ENCODE measurements around the gene PARD3. TPM values are rescaled to one million over a fixed set of nuclear protein-coding genes. Genes with fewer than 3 reads are reported as not detected.

PARD3 gene
- total RNA-seq, 2 experiments from 2014 or later: 0.93 to 1.2 TPM

DNA sequence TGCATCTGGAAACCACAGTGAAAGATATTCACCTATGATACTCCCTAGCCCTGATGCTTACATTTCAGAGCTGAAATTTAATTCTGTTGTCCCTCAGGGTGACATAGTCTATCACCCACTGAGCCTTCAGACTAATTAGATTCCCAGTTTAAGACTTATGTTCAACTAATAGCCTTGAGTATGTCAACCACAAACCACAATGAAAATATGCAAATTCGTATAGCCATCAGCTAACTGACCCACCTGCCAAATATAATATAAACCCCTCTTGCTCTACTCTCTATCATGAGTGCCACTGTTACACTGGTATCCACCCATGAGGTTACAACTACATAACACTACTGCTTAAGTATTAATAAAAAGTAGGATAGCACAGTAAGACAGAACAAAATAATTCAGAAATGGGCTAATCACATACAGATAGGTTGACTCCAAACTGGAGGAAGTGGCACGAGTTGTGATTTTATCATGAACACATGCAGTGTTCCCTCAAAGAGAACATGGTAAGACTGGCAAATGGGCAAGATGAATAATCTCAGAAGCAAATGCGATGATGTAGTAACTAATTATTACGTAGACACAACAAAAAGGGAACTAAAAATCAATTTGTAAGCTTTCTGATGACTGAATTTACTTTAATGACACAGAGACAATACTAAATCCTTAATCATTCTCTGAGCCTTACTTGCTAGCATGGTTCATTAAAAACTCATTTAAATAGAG lies 290.6 kb downstream of the PARD3 start:
- Mint-ChIP-seq H3K9me3 (no peaks in the 10 kb centered on the region), H3K27ac (no peak overlapping the region)
- CTCF ChIA-PET: no interaction called here

DNA sequence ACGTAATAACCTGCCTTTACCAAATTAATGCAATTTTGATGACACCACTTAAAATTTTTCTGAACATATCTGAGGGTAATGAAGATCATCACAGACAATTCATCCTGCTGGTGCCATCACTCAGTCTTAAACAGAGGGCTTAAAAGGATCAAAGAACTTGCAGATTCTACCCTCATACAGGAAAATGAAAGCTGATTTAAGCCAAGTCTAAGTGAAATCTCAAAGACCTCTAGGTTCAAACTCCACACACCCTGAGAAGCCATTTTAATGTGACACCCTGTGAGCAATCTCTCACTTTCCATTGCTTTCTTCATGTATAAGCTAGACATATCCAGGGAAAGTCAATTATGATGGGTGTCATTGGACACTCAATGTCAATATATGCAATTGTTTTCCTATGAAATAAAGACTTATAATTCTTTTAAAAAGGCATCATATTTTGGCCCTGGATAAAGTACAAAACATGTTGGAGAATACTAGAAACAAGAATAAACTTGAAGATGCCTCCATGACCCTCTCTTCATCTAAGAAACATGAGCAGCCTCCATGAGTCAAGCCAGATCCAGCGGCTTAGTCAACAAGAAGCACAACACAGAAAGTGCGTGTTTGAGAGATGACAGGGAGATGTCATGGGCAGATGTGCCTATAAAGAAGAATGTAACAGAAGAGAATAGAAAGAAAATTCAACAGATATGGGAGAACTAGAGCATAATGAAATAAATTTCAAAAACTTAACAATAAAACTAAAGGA lies 291.9 kb downstream of the PARD3 start:
- Mint-ChIP-seq H3K36me3 (no peaks in the 10 kb centered on the region), H3K4me3 (no peak overlapping the region), H3K4me1 (ENCODE audit: low read depth) (peaks cover 6% of the 10 kb centered on the region), H3K9me3 (no peaks in the 10 kb centered on the region), H3K27ac (no peak overlapping the region), H3K27me3 (peaks cover 11% of the 10 kb centered on the region)
- intact Hi-C loops (cut with micrococcal nuclease): loop anchor here (2.0 kb wide), 1 partner anchor 114 kb away; no protein-coding TSS in a partner anchor
- POLR2A ChIA-PET: no interaction called here
- no peak for DNase-seq
- CTCF ChIA-PET: interaction anchor here (0.7 kb wide), 1 partner anchor 21 kb away, joined by 3 read pairs; no protein-coding TSS in a partner anchor

More for the DNA sequence above, 290.6 kb downstream of the PARD3 start:
- Mint-ChIP-seq H3K36me3 (no peaks in the 10 kb centered on the region), H3K27me3 (peaks cover 13% of the 10 kb centered on the region), H3K4me1 (ENCODE audit: low read depth) (peaks cover 9% of the 10 kb centered on the region), H3K4me3 (no peak overlapping the region)
- no peak for DNase-seq
- POLR2A ChIA-PET: no interaction called here
- intact Hi-C loops (cut with micrococcal nuclease): no loop called here

DNA sequence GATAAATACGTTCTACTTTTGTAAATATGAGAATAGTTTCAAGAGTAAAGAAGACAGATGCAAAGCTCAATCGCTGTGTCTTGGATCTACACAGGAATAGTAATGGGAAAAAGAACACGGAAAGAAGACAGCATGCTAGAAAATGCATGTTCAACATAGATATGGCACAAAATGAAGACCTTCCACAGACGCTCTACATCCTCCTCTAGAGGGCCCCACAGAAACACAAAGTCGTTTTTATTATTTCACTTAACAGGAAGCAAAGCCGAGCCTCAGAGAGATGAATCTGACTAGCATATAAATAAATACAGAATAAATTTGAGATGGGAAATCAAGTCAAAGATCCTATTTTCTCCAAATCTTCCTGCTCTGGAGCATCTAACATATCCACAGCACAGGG lies 292.6 kb downstream of the PARD3 start:
- no peak for DNase-seq
- intact Hi-C loops (cut with micrococcal nuclease): loop anchor here (2.0 kb wide), 1 partner anchor 114 kb away; no protein-coding TSS in a partner anchor
- H3K27me3 Mint-ChIP-seq: peaks cover 11% of the 10 kb centered on the region
- no peaks in the 10 kb centered on the region for H3K36me3 Mint-ChIP-seq
- H3K27ac Mint-ChIP-seq: no peak overlapping the region
- CTCF ChIA-PET: interaction anchor here (0.6 to 0.9 kb wide), 2 partner anchors 116 to 435 kb away, joined by 3 to 4 read pairs; no protein-coding TSS in a partner anchor
- no peaks in the 10 kb centered on the region for H3K9me3 Mint-ChIP-seq
- H3K4me1 Mint-ChIP-seq (ENCODE audit: low read depth): peaks cover 6% of the 10 kb centered on the region
- POLR2A ChIA-PET: no interaction called here
- H3K4me3 Mint-ChIP-seq: no peak overlapping the region

DNA sequence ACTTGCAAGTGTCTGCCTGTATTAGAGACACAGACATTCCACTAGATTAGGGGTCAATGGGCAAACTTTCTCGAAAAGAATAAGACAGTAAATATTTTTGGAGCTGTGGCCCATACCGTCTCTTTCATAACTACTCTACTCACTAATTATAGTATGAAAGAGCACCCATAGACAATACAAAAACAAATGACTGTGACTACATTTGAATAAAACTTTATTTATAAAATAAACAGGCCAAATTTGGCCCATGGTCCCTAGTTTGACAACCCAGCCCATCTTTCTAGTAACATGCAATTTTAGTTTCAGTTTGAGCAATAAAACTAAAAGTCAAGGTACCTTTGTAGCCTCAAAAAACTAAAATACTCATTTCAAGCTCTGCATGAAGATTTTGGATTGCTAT lies 294.6 kb downstream of the PARD3 start:
- ChIA-PET CTCF (interaction anchor here (0.8 kb wide), 1 partner anchor 118 kb away, joined by 3 read pairs; no protein-coding TSS in a partner anchor), POLR2A (no interaction called here)
- H3K36me3 Mint-ChIP-seq: no peaks in the 10 kb centered on the region
- no peak overlapping the region for H3K27ac Mint-ChIP-seq
- intact Hi-C loops (cut with micrococcal nuclease): no loop called here
- H3K9me3 Mint-ChIP-seq: no peaks in the 10 kb centered on the region
- DNase-seq: no peak
- H3K27me3 Mint-ChIP-seq: peaks cover 8% of the 10 kb centered on the region
- H3K4me1 Mint-ChIP-seq (ENCODE audit: low read depth): peaks cover 6% of the 10 kb centered on the region
- H3K4me3 Mint-ChIP-seq: no peak overlapping the region

DNA sequence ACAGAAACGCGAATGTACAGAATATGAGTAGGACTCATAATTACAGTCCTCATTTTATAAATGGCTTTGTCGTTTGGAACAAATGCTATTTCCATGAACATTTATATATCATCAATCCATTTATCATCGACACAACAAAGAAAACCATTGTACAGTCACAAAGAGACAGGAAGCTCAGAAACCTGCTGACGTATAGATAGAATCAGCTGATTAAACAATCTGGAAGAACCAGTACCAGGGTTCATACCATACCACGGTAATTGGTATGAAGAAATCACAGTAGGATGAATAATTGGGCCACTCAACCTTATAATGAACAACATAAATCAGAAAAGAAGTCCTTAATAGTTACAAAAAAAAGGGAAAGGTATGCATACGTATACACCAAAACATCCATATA lies 295.0 kb downstream of the PARD3 start:
- Mint-ChIP-seq H3K9me3 (no peaks in the 10 kb centered on the region), H3K36me3 (no peaks in the 10 kb centered on the region), H3K27ac (no peak overlapping the region), H3K4me1 (ENCODE audit: low read depth) (peaks cover 6% of the 10 kb centered on the region), H3K4me3 (no peak overlapping the region), H3K27me3 (peaks cover 8% of the 10 kb centered on the region)
- CTCF ChIA-PET: interaction anchor here (0.8 kb wide), 1 partner anchor 118 kb away, joined by 3 read pairs; no protein-coding TSS in a partner anchor
- no peak for DNase-seq
- intact Hi-C loops (cut with micrococcal nuclease): no loop called here
- POLR2A ChIA-PET: no interaction called here

DNA sequence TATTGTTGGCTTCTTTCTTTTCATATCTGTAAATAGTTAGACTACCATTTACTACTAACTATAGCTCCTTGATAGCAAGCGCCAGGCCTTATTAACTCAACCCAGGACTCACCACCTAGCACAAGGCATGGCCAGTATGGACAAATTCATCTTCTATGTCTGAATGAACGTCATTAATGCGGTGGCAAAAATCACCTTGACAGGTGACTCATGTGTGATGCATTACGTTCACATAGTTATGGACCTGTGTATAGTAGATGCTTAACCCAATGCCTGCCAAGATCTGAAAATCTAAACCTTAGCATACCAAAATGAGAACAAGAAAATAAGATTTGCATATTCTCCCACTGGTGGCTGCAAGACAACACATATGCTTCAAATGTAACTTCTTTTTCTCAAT lies 300.8 kb downstream of the PARD3 start:
- H3K4me1 Mint-ChIP-seq (ENCODE audit: low read depth): no peaks in the 10 kb centered on the region
- intact Hi-C loops (cut with micrococcal nuclease): no loop called here
- CTCF ChIA-PET: no interaction called here

DNA sequence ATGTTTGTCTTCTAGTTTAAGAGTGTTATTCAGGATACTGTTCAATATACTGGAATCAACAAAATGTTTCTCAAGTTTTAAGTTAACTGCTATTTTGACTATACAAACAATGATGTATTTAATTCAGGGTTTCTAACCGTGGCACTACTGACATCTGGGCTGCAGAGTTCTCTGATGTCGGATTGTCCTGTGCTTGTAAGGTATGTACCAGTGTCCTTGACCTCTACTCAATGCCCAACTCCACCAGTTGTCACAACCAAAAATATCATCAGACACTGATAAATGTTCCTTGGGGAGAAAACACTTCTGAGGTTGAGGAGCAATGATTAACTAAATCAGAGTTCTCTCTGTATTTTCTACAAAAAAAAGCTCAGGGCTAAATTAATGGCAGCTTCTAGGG lies 301.5 kb downstream of the PARD3 start:
- no peaks in the 10 kb centered on the region for H3K4me1 Mint-ChIP-seq (ENCODE audit: low read depth)
- no peaks in the 10 kb centered on the region for H3K9me3 Mint-ChIP-seq
- no peak overlapping the region for H3K4me3 Mint-ChIP-seq
- H3K27ac Mint-ChIP-seq: no peak overlapping the region
- H3K36me3 Mint-ChIP-seq: no peaks in the 10 kb centered on the region
- POLR2A ChIA-PET: no interaction called here
- DNase-seq: no peak
- intact Hi-C loops (cut with micrococcal nuclease): no loop called here
- CTCF ChIA-PET: no interaction called here
- no peaks in the 10 kb centered on the region for H3K27me3 Mint-ChIP-seq

More for the DNA sequence above, 300.8 kb downstream of the PARD3 start:
- H3K4me3 Mint-ChIP-seq: no peak overlapping the region
- peaks cover 3% of the 10 kb centered on the region for H3K27me3 Mint-ChIP-seq
- no peak overlapping the region for H3K27ac Mint-ChIP-seq
- no peaks in the 10 kb centered on the region for H3K9me3 Mint-ChIP-seq
- H3K36me3 Mint-ChIP-seq: no peaks in the 10 kb centered on the region
- POLR2A ChIA-PET: no interaction called here
- DNase-seq: no peak

DNA sequence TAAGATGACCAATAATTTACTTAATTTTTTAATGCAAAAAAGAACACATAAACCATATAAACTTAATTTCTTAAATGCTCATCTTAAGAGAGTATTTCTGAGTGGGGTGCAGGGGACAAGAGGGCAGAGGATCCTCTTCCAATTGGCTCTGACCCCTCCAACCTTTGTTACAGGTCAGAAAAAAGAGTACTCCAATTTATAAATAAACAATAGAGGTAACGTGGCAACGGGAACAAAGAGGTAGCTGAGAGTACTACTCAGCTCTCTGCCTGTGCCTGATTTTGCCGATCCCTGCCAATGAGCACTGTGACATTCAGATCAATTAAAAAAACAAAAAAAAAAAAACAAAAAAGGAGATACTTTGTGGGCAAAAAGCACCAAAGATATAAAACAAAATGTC lies 307.9 kb downstream of the PARD3 start:
- no peaks in the 10 kb centered on the region for H3K4me1 Mint-ChIP-seq (ENCODE audit: low read depth)
- no peak overlapping the region for H3K27ac Mint-ChIP-seq
- peaks cover 4% of the 10 kb centered on the region for H3K27me3 Mint-ChIP-seq
- ChIA-PET CTCF (no interaction called here), POLR2A (no interaction called here)
- DNase-seq: no peak
- no peaks in the 10 kb centered on the region for H3K9me3 Mint-ChIP-seq
- intact Hi-C loops (cut with micrococcal nuclease): no loop called here
- H3K36me3 Mint-ChIP-seq: no peaks in the 10 kb centered on the region
- H3K4me3 Mint-ChIP-seq: no peak overlapping the region

DNA sequence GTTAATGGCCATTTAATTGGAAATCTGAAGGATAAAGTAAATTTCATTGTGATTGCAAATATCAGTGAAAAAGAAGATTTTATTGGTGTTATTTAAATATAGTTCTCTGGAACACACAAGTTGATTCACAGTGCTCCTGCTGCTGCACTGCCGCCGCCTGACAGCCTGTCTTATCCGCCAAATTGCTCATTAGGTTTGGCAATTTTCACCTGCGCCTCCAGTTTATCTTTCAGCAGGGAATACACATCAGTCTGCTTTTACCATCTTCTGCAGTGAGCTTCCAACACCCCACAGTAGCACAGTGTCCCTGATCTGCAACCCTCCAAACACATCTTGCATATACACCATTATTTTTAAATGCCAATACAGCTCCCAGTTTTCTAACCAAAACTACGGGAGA lies 308.3 kb downstream of the PARD3 start:
- intact Hi-C loops (cut with micrococcal nuclease): no loop called here
- Mint-ChIP-seq H3K9me3 (no peaks in the 10 kb centered on the region), H3K36me3 (no peaks in the 10 kb centered on the region), H3K27me3 (peaks cover 4% of the 10 kb centered on the region), H3K4me3 (no peak overlapping the region), H3K27ac (no peak overlapping the region), H3K4me1 (ENCODE audit: low read depth) (no peaks in the 10 kb centered on the region)
- CTCF ChIA-PET: no interaction called here
- DNase-seq: no peak
- POLR2A ChIA-PET: no interaction called here

DNA sequence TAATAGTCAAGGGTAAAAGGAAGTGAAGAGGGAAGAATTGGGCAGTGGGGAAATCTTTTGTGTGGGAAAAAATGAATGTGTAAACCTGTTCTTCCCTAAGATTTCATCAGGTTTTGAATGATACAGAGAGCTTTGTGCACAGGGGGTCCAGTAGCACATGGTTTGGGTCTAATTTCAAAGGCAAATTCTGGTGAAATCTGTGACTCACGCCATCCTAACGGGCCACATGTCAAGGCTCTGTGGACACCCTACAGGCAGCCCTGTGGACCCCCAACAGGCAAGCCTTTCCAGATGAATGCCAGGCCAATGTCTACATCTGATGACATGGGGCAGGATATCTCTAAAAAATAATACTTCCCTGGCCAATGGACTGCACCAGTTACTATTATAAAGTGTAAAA lies 309.8 kb downstream of the PARD3 start:
- no peak for DNase-seq
- Mint-ChIP-seq H3K36me3 (no peaks in the 10 kb centered on the region), H3K4me3 (no peak overlapping the region), H3K27ac (no peak overlapping the region), H3K9me3 (no peaks in the 10 kb centered on the region), H3K27me3 (peaks cover 4% of the 10 kb centered on the region), H3K4me1 (ENCODE audit: low read depth) (no peaks in the 10 kb centered on the region)
- intact Hi-C loops (cut with micrococcal nuclease): no loop called here
- POLR2A ChIA-PET: no interaction called here
- CTCF ChIA-PET: no interaction called here

DNA sequence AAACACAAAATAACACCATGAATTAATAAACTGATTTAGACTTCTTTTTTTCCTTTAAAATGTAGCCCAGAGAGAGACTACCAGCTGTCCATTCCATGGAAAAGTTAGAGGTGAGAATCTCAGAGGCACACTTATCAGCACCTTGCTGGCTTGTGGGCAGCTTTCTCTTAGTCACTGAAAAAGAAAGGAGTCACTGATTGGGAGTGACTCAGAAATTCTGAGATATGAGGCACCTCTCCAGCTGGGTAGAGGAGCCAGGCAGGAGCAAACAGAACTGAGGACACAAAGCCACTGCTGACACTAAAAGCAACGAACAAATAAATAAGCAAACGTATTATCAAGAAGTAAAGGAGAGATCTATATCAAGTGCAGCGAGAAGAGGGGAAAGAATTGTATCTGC lies 310.6 kb downstream of the PARD3 start:
- Mint-ChIP-seq H3K4me3 (no peak overlapping the region), H3K27ac (no peak overlapping the region), H3K9me3 (no peaks in the 10 kb centered on the region), H3K27me3 (peaks cover 4% of the 10 kb centered on the region), H3K36me3 (no peaks in the 10 kb centered on the region), H3K4me1 (ENCODE audit: low read depth) (no peaks in the 10 kb centered on the region)
- intact Hi-C loops (cut with micrococcal nuclease): no loop called here
- ChIA-PET CTCF (no interaction called here), POLR2A (no interaction called here)
- no peak for DNase-seq

DNA sequence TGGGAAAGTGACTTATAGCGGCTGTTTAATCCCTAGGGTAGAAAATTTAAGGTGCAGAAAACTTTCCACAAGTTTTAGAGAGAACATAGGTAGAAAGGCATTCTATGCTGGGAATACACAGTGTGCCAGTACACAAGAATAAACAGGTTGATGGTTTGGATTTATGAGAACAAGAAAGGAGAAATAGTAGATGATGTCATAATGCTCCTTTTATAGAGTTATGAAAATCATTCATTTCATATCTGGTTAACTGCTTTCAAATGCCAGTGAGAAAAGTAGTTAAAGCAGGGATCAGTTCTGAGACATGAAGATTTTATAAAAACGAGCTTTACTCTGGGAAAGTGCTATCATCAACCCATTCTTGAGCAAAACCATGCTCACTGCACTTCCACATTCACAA lies 311.4 kb downstream of the PARD3 start:
- Mint-ChIP-seq H3K9me3 (no peaks in the 10 kb centered on the region), H3K4me1 (ENCODE audit: low read depth) (no peaks in the 10 kb centered on the region), H3K36me3 (no peaks in the 10 kb centered on the region), H3K4me3 (no peak overlapping the region), H3K27ac (no peak overlapping the region), H3K27me3 (peaks cover 6% of the 10 kb centered on the region)
- POLR2A ChIA-PET: no interaction called here
- no peak for DNase-seq
- intact Hi-C loops (cut with micrococcal nuclease): no loop called here
- CTCF ChIA-PET: no interaction called here
